ENCODE results near the gene JARID2.
A peak's percentile ranks its signal among the peaks of the same experiment; 100 is the strongest.

Gene JARID2

DNA sequence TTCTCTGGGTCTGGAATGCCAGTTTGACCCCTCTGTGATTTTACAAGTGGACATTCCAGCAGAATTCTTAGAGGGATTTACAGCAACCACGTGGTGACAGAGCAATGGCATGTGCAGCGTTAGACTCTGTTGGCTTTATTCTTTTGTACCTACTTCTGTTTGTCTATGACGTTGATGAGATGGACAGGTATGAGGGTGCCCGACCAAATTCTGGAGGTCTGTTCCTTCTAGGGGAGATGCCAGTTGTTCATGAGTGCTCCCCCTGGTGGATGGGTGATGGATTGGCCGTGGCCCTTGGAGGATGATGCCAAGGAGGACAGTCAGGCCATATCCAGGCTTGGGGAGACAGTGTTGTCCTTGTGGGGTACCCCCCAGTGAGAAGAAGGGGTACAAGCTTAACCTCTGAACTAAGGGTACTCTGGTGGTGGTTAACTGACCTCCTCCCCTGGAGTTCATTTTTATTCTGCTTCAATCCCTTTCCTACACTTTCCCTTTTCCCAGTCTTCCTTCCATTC lies 218.4 kb downstream of the JARID2 start:
- Histone ChIP-seq H3K9me3 (ENCODE audit: low read depth, low read length) (no peaks in the 10 kb centered on the region), H3K4me3 (no peak overlapping the region), H3K9ac (ENCODE audit: insufficient read length) (no peak overlapping the region), H3K27ac (0 out of 2 replicates have a peak overlapping the region, but pooled peaks have one; percentile 0), H3K36me3 (ENCODE audit: insufficient read depth, low read length) (peaks cover 24% of the 10 kb centered on the region)
- TF ChIP-seq FOXP2 (optimal IDR thresholded peaks at IDR 0.05; ENCODE audit: control extremely low read depth, extremely low read length, insufficient read depth) (no peak), EZH2 (IDR thresholded peaks at IDR 0.05) (no peak), POLR2AphosphoS5 (IDR thresholded peaks at IDR 0.05; ENCODE audit: borderline replicate concordance, low read depth, low read length) (no peak)
- DNase-seq (ENCODE audit: low read depth, low spot score) = no peak

DNA sequence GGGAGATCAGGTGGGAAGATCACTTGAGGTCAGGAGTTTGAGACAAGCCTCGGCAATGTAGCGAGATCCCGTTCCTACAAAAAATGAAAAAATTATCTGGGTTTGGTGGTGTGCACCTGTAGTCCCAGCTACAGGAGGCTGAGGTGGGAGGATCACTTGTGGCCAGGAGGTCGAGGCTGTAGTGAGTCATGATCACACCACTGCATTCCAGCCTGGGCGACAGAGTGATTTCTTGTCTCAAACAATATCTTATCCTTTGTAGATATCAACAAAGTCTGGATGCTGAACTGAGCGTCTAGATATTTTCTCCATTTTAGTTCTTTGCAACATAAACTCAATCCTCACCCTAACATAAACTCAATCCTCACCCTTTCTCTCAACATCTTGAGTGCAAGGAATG lies 219.3 kb downstream of the JARID2 start:
- H3K9me3 ChIP-seq (ENCODE audit: low read depth, low read length) = no peaks in the 10 kb centered on the region
- H3K4me3 ChIP-seq = no peak overlapping the region
- H3K27ac ChIP-seq = no peak overlapping the region
- peaks cover 32% of the 10 kb centered on the region for H3K36me3 ChIP-seq (ENCODE audit: insufficient read depth, low read length)
- TF ChIP-seq FOXP2 (optimal IDR thresholded peaks at IDR 0.05; ENCODE audit: control extremely low read depth, extremely low read length, insufficient read depth) (no peak), POLR2AphosphoS5 (IDR thresholded peaks at IDR 0.05; ENCODE audit: borderline replicate concordance, low read depth, low read length) (no peak), EZH2 (IDR thresholded peaks at IDR 0.05) (no peak)
- H3K9ac ChIP-seq (ENCODE audit: insufficient read length) = no peak overlapping the region
- DNase-seq (ENCODE audit: low read depth, low spot score) = no peak

- no peak overlapping the region for H3K27ac ChIP-seq
- H3K9me3 ChIP-seq (ENCODE audit: low read depth, low read length) = no peaks in the 10 kb centered on the region
- no peak for DNase-seq (ENCODE audit: low read depth, low spot score)
- H3K36me3 ChIP-seq (ENCODE audit: insufficient read depth, low read length) = peaks cover 68% of the 10 kb centered on the region
- no peak overlapping the region for H3K9ac ChIP-seq (ENCODE audit: insufficient read length)
- no peak overlapping the region for H3K4me3 ChIP-seq
- TF ChIP-seq POLR2AphosphoS5 (IDR thresholded peaks at IDR 0.05; ENCODE audit: borderline replicate concordance, low read depth, low read length) = no peak
- no peak for TF ChIP-seq EZH2 (IDR thresholded peaks at IDR 0.05)
- TF ChIP-seq FOXP2 (optimal IDR thresholded peaks at IDR 0.05; ENCODE audit: control extremely low read depth, extremely low read length, insufficient read depth) = no peak
Measured at GRCh38 chr6:15470746-15471145, 224.9 kb downstream of the JARID2 start.

DNA sequence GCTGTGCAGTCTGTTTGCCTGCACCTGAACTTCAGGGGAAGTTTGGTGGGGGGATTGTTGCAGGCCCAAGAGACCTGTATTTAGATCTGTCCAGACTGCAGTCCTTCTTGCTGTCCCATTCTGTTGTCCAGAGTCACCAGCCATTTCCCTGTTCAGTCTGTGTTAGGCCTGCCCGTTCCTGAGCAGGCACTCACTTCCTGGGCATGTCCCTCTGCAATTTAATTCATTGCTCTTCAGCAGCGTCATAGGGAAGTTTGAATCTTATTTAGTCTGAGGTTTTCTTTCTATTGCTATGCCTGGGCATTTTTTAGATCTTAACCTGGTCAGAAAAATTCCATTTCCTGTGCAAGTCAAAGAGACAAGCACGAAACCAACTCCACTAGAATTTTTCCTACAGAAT lies 226.8 kb downstream of the JARID2 start:
- Histone ChIP-seq H3K9ac (ENCODE audit: insufficient read length) (no peak overlapping the region), H3K27ac (no peak overlapping the region), H3K36me3 (ENCODE audit: insufficient read depth, low read length) (peaks cover 71% of the 10 kb centered on the region), H3K9me3 (ENCODE audit: low read depth, low read length) (no peaks in the 10 kb centered on the region), H3K4me3 (no peak overlapping the region)
- TF ChIP-seq POLR2AphosphoS5 (IDR thresholded peaks at IDR 0.05; ENCODE audit: borderline replicate concordance, low read depth, low read length) (no peak), FOXP2 (optimal IDR thresholded peaks at IDR 0.05; ENCODE audit: control extremely low read depth, extremely low read length, insufficient read depth) (no peak), EZH2 (IDR thresholded peaks at IDR 0.05) (no peak)
- DNase-seq (ENCODE audit: low read depth, low spot score) = no peak

DNA sequence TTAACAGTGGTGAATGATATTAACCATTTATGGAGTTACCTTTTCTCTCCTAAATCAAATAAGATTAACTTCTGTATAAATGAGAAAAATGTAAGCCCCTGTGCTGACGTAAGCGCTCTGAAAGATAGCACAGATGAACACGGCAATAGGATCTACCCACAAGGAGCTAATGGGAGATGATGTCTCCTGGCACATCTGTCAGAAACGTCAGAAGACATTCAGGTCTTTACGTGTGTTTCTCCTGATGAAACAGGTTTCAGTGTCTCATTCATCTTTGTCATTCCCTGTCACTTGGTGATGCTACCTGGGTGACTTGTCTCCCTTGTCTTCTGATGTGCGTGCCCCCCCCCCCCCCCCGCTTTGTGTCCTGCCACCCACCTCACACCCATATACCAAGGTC lies 227.3 kb downstream of the JARID2 start:
- TF ChIP-seq FOXP2 (optimal IDR thresholded peaks at IDR 0.05; ENCODE audit: control extremely low read depth, extremely low read length, insufficient read depth) = no peak
- no peak for TF ChIP-seq EZH2 (IDR thresholded peaks at IDR 0.05)
- TF ChIP-seq POLR2AphosphoS5 (IDR thresholded peaks at IDR 0.05; ENCODE audit: borderline replicate concordance, low read depth, low read length) = no peak
- Histone ChIP-seq H3K27ac (no peak overlapping the region), H3K4me3 (no peak overlapping the region), H3K36me3 (ENCODE audit: insufficient read depth, low read length) (peaks cover 70% of the 10 kb centered on the region), H3K9me3 (ENCODE audit: low read depth, low read length) (no peaks in the 10 kb centered on the region), H3K9ac (ENCODE audit: insufficient read length) (no peak overlapping the region)
- DNase-seq (ENCODE audit: low read depth, low spot score) = no peak

DNA sequence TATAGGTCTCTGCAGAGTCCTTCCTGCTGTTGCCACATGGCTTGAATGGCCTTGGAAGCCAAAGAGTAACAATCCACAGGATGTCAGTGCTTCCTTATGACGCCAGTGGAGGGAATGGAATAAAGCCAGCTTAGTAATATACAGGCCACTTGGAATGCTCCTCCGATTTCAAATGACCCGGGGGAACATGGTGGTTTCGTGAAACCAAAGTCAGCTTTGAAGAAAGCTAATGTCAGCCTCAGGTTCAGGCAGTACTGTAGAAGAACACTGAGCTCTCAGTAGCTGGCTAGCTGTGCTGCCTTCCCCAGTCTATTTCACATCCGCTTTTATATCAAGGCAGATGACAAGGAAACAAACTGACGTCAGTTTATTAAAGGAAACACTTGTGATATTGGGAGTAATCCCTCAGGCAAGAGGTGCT lies 227.9 kb downstream of the JARID2 start:
- peaks cover 64% of the 10 kb centered on the region for H3K36me3 ChIP-seq (ENCODE audit: insufficient read depth, low read length)
- TF ChIP-seq FOXP2 (optimal IDR thresholded peaks at IDR 0.05; ENCODE audit: control extremely low read depth, extremely low read length, insufficient read depth) (no peak), POLR2AphosphoS5 (IDR thresholded peaks at IDR 0.05; ENCODE audit: borderline replicate concordance, low read depth, low read length) (no peak), EZH2 (IDR thresholded peaks at IDR 0.05) (no peak)
- H3K9me3 ChIP-seq (ENCODE audit: low read depth, low read length) = no peaks in the 10 kb centered on the region
- H3K9ac ChIP-seq (ENCODE audit: insufficient read length) = no peak overlapping the region
- H3K27ac ChIP-seq = no peak overlapping the region
- no peak for DNase-seq (ENCODE audit: low read depth, low spot score)
- no peak overlapping the region for H3K4me3 ChIP-seq

GRCh38 chr6:15474196-15474595 lies 228.3 kb downstream of the JARID2 start:
- TF ChIP-seq POLR2AphosphoS5 (IDR thresholded peaks at IDR 0.05; ENCODE audit: borderline replicate concordance, low read depth, low read length) (no peak), EZH2 (IDR thresholded peaks at IDR 0.05) (no peak)
- H3K4me3 ChIP-seq = no peak overlapping the region
- H3K27ac ChIP-seq = no peak overlapping the region
- no peak for DNase-seq (ENCODE audit: low read depth, low spot score)
- peaks cover 65% of the 10 kb centered on the region for H3K36me3 ChIP-seq (ENCODE audit: insufficient read depth, low read length)
- no peaks in the 10 kb centered on the region for H3K9me3 ChIP-seq (ENCODE audit: low read depth, low read length)
- no peak overlapping the region for H3K9ac ChIP-seq (ENCODE audit: insufficient read length)

- H3K27ac ChIP-seq = no peak overlapping the region
- H3K36me3 ChIP-seq (ENCODE audit: insufficient read depth, low read length) = peaks cover 64% of the 10 kb centered on the region
- H3K9ac ChIP-seq (ENCODE audit: insufficient read length) = no peak overlapping the region
- H3K9me3 ChIP-seq (ENCODE audit: low read depth, low read length) = no peaks in the 10 kb centered on the region
- no peak for DNase-seq (ENCODE audit: low read depth, low spot score)
- H3K4me3 ChIP-seq = no peak overlapping the region
- TF ChIP-seq POLR2AphosphoS5 (IDR thresholded peaks at IDR 0.05; ENCODE audit: borderline replicate concordance, low read depth, low read length) (no peak), FOXP2 (optimal IDR thresholded peaks at IDR 0.05; ENCODE audit: control extremely low read depth, extremely low read length, insufficient read depth) (no peak), EZH2 (IDR thresholded peaks at IDR 0.05) (no peak)
Measured at GRCh38 chr6:15475261-15475660, 229.4 kb downstream of the JARID2 start.

DNA sequence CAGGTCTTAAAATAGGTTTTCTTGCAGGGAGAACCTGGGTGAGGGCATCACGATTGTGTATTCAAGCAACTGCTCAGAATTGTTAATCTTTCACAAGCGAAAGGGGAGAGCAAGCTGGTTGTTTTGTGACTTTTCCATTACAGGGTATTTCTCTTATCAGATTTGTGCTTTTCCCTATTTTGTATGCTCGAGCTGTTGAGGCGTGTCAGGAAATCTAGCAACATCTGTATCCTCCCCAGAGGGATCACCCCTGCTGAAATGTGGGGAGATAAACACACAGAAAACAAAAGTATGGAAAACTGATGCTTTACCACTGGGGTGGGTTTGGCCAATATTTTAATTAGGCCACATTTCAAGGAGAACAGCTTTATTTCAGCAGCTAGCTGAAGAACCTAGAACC lies 230.0 kb downstream of the JARID2 start:
- TF ChIP-seq EZH2 (IDR thresholded peaks at IDR 0.05) = no peak
- no peak for TF ChIP-seq POLR2AphosphoS5 (IDR thresholded peaks at IDR 0.05; ENCODE audit: borderline replicate concordance, low read depth, low read length)
- TF ChIP-seq FOXP2 (optimal IDR thresholded peaks at IDR 0.05; ENCODE audit: control extremely low read depth, extremely low read length, insufficient read depth) = peak; percentile 81
- peak overlapping the region; percentile 72 for H3K27ac ChIP-seq
- no peak for DNase-seq (ENCODE audit: low read depth, low spot score)

More for the DNA sequence above, 230.0 kb downstream of the JARID2 start:
- H3K9me3 ChIP-seq (ENCODE audit: low read depth, low read length) = no peaks in the 10 kb centered on the region
- H3K36me3 ChIP-seq (ENCODE audit: insufficient read depth, low read length) = peaks cover 58% of the 10 kb centered on the region
- H3K9ac ChIP-seq (ENCODE audit: insufficient read length) = no peak overlapping the region
- H3K4me3 ChIP-seq = no peak overlapping the region
